Heart right ventricle (tissue), 16 donors: ENCODE measurements around the gene AGRN. TPM values are rescaled to one million over a fixed set of nuclear protein-coding genes. Genes with fewer than 3 reads are reported as not detected.

Source experiments
- ATAC-seq, 8 donors: fragments of 200-7000 bp; cut with Tn5 transposase; one replicate each; pipeline ENCODE4 v1.9.1; 2020; ENCODE audit warnings: mild to moderate bottlenecking in 8 of 8, moderate library complexity in 8 of 8, moderate number of reproducible peaks in 1 of 8
- DNase-seq, 2 donors: peaks; one replicate each; pipeline ENCODE4 v3.0.0-alpha.2; 2020
- H3K27ac ChIP-seq, 10 donors: fragments of 200-600 bp; sonication (generic) in 2 of 10; one replicate each; pipeline versions ENCODE4 v1.5.0 to v1.8.0; 2020 to 2022; ENCODE audit warnings: mild to moderate bottlenecking in 3 of 10
- H3K27me3 ChIP-seq, 7 donors: fragments of 200-600 bp; one replicate each; pipeline ENCODE4 v1.8.0; 2021 to 2022; ENCODE audit warnings: mild to moderate bottlenecking in 2 of 7
- H3K36me3 ChIP-seq, 9 donors: fragments of 200-600 bp; sonication (generic) in 1 of 9; one replicate each; pipeline versions ENCODE4 v1.5.0 to v1.8.0; 2020 to 2022; ENCODE audit warnings: mild to moderate bottlenecking in 2 of 9
- H3K4me1 ChIP-seq, 9 donors: fragments of 200-600 bp; sonication (generic) in 1 of 9; one replicate each; pipeline versions ENCODE4 v1.5.0 to v1.8.0; 2020 to 2022; ENCODE audit warnings: mild to moderate bottlenecking in 4 of 9
- H3K4me3 ChIP-seq, 10 donors: fragments of 200-600 bp; sonication (generic) in 2 of 10; one replicate each; pipeline versions ENCODE4 v1.5.0 to v1.8.0; 2020 to 2022; ENCODE audit warnings: mild to moderate bottlenecking in 7 of 10, moderate library complexity in 2 of 10
- H3K9me3 ChIP-seq, 11 donors: fragments of 200-600 bp in 10 of 11; sonication (generic) in 2 of 11; one replicate each; pipeline versions ENCODE4 v1.5.0 to v1.8.0; 2013 to 2022; ENCODE audit warnings: mild to moderate bottlenecking in 2 of 11, control low read depth in 1 of 11, moderate library complexity in 1 of 11
- CTCF ChIP-seq, 9 donors: fragments of 200-600 bp; sonication (generic) in 2 of 9; IDR thresholded peaks; one replicate each; pipeline versions ENCODE4 v1.5.0 to v1.8.0; 2021 to 2022; ENCODE audit warnings: antibody characterized with exemption in 9 of 9, mild to moderate bottlenecking in 5 of 9, moderate library complexity in 1 of 9
- WGBS, 2 donors: extraction: QIAGEN DNeasy Blood & Tissue Kit; methylation state at CpG; one replicate each; pipeline ENCODE4 v1.1.7; 2013; ENCODE audit warnings: inconsistent platforms in 1 of 2; 5-methylcytosine and 5-hydroxymethylcytosine counted together
- intact Hi-C, 10 donors: fragments of 100-400 bp; cut with DNase I; formaldehyde crosslinking; loops; one replicate each; pipeline versions ENCODE4 v1.11.1 to v1.14.2; 2022
- polyA plus RNA-seq, 2 donors: library from polyadenylated mRNA; stranded (reverse); fragments of 200-250 nt; gene quantifications; one replicate each; pipeline ENCODE4 v1.2.3, GENCODE V29; 2013
- total RNA-seq, 10 donors: library from RNA; stranded (reverse); fragmentation: NEBNext Ultra II Directional in 3 of 10; extraction: Animal tissue kit (Norgen Biotek cat#: 25700) in 3 of 10; gene quantifications; one replicate each; pipeline versions ENCODE4 v1.2.1 to v1.2.4, GENCODE V29; 2021 to 2023
- donor health status: Arrhythmogenic right ventricular cardiomyopathy.
- donor health status: ischemic (EF 13 %, LVEDD 7.1; RV severe dilation, severe dysfunction).
- donor health status: healthy with polysubstance abuse.
- donor health status: DM: no; HTN: yes; CAD: no.
- donor health status: DM: no; HTN: no; CAD: no.
- donor health status: ischemic (EF 25% LVEDD 6.9; RV normal size, moderate dysfunction).
- donor health status: ischemic (EF 25% LVEDD 5.7; RV mildly dilated, moderate dysfunction).
- donor health status: healthy.
- donor health status: DM: yes; HTN: yes; CAD: no.
- donor health status: Ischemic cardiomyopathy.
- donor health status: ischemic (EF 35%, LVEDD 5.7; RV mildly dilated, moderate dysfunction).
- donor health status: nonischemic (EF 11% LVEDD 7.7; RV severe dilation, severe dysfunction).
- donor health status: DM: yes; HTN: yes; CAD: no.
- donor health status: PGD.
- donor health status: ischemic (EF 29% LVEDD 5.4; RV normal size, mild dysfunction).
- donor health status: nonischemic (EF 23%, LVEDD 6.1; RV moderate dilation, normal function).

Gene AGRN
- total and polyA plus RNA-seq, 12 donors, result 11.5 to 33.9 (median 18.3) TPM

- no peak for TF ChIP-seq CTCF (IDR thresholded peaks at IDR 0.05)
- DNase-seq (peak in 1 of 2 donors; percentile 4), ATAC-seq (no peak)
- H3K4me1 ChIP-seq, result peaks cover 6 to 13% (median 12%) of the 10 kb centered on the region in 9 donors
- no peaks in the 10 kb centered on the region for H3K9me3 ChIP-seq
- H3K4me3 ChIP-seq, result no peak overlapping the region
- intact Hi-C loops, result no loop called here
- peaks cover 0 to 12% (median 0%) of the 10 kb centered on the region in 7 donors for H3K27me3 ChIP-seq
- H3K36me3 ChIP-seq, result peaks cover 0 to 4% (median 0%) of the 10 kb centered on the region in 9 donors
- 57 to 58% methylated on average over 9 of the region's 9 CpGs for WGBS, 2 donors
- H3K27ac ChIP-seq, result no peak overlapping the region
Observed at GRCh38 chr1:1080951-1081310, 61.0 kb downstream of the AGRN start.

- Histone ChIP-seq H3K27me3 (peaks cover 0 to 12% (median 0%) of the 10 kb centered on the region in 7 donors), H3K36me3 (peaks cover 0 to 4% (median 0%) of the 10 kb centered on the region in 9 donors), H3K9me3 (no peaks in the 10 kb centered on the region), H3K27ac (no peak overlapping the region), H3K4me3 (no peak overlapping the region), H3K4me1 (peaks cover 6 to 13% (median 12%) of the 10 kb centered on the region in 9 donors)
- 89 to 91% methylated on average over 49 to 52 of the region's 52 CpGs for WGBS, 2 donors
- no peak for TF ChIP-seq CTCF (IDR thresholded peaks at IDR 0.05)
- DNase-seq, result peak in 1 of 2 donors; percentile 15
- intact Hi-C loops, result no loop called here
- ATAC-seq, result no peak
Observed at GRCh38 chr1:1081311-1082238, 61.7 kb downstream of the AGRN start.

GRCh38 chr1:1082239-1082775, 62.4 kb downstream of the AGRN start:
- WGBS, 2 donors, result 91 to 93% methylated on average over 27 of the region's 27 CpGs
- Histone ChIP-seq H3K27me3 (peaks cover 0 to 12% (median 0%) of the 10 kb centered on the region in 7 donors), H3K9me3 (no peaks in the 10 kb centered on the region), H3K36me3 (peaks cover 0 to 4% (median 0%) of the 10 kb centered on the region in 9 donors), H3K4me3 (no peak overlapping the region), H3K4me1 (peaks cover 6 to 13% (median 12%) of the 10 kb centered on the region in 9 donors), H3K27ac (no peak overlapping the region)
- no peak for TF ChIP-seq CTCF (IDR thresholded peaks at IDR 0.05)
- intact Hi-C loops, result no loop called here
- ATAC-seq (no peak), DNase-seq (no peak)

- 92 to 94% methylated on average over 40 of the region's 40 CpGs for WGBS, 2 donors
- DNase-seq, result peak; percentile 3 to 16
Observed at GRCh38 chr1:1082776-1083415, 63.0 kb downstream of the AGRN start.

More at GRCh38 chr1:1082776-1083415, 63.0 kb downstream of the AGRN start:
- Histone ChIP-seq H3K27me3 (peaks cover 0 to 12% (median 0%) of the 10 kb centered on the region in 7 donors), H3K9me3 (no peaks in the 10 kb centered on the region), H3K4me1 (peaks cover 6 to 13% (median 12%) of the 10 kb centered on the region in 9 donors), H3K27ac (no peak overlapping the region), H3K4me3 (no peak overlapping the region), H3K36me3 (peaks cover 0 to 4% (median 0%) of the 10 kb centered on the region in 9 donors)
- intact Hi-C loops, result no loop called here
- ATAC-seq, result no peak
- no peak for TF ChIP-seq CTCF (IDR thresholded peaks at IDR 0.05)
